Aorta (tissue), 5 donors: Measurements from ENCODE around the gene TADA2B. TPM values are rescaled to one million over a fixed set of nuclear protein-coding genes. Genes with fewer than 3 reads are reported as not detected.

ENCODE experiments used
- ATAC-seq: fragments of 200-7000 bp; cut with Tn5 transposase; one replicate; pipeline ENCODE4 v1.9.1; 2022; ENCODE audit warnings: moderate library complexity; ENCODE audit not compliant: low FRiP score
- DNase-seq, 2 donors: peaks; one replicate each; pipeline ENCODE4 v3.0.0-alpha.2; 2020
- H3K27ac ChIP-seq, 2 donors: one replicate each; pipeline ENCODE4 v1.5.1; 2013; ENCODE audit warnings: low read length in 2 of 2, mild to moderate bottlenecking in 2 of 2, moderate library complexity in 2 of 2, control low read depth in 1 of 2, inconsistent platforms in 1 of 2, low read depth in 1 of 2
- H3K27me3 ChIP-seq, 2 donors: one replicate each; pipeline ENCODE4 v1.6.1; 2013; ENCODE audit warnings: control low read depth in 1 of 2, low read length in 1 of 2, mild to moderate bottlenecking in 1 of 2, moderate library complexity in 1 of 2; ENCODE audit not compliant: insufficient read depth in 2 of 2, control insufficient read depth in 1 of 2
- H3K36me3 ChIP-seq, 2 donors: one replicate each; pipeline ENCODE4 v1.6.1; 2013; ENCODE audit warnings: control low read depth in 1 of 2, low read length in 1 of 2, mild to moderate bottlenecking in 1 of 2; ENCODE audit not compliant: insufficient read depth in 2 of 2, control insufficient read depth in 1 of 2
- H3K4me1 ChIP-seq, 2 donors: one replicate each; pipeline ENCODE4 v1.6.1; 2013; ENCODE audit warnings: low read length in 2 of 2, control low read depth in 1 of 2, mild to moderate bottlenecking in 1 of 2, moderate library complexity in 1 of 2; ENCODE audit not compliant: insufficient read depth in 2 of 2, control insufficient read depth in 1 of 2
- H3K4me3 ChIP-seq, 2 donors: one replicate each; pipeline ENCODE4 v1.5.1; 2013; ENCODE audit warnings: low read length in 2 of 2, control low read depth in 1 of 2, mild to moderate bottlenecking in 1 of 2
- H3K9me3 ChIP-seq: one replicate; pipeline ENCODE4 v1.6.1; 2013; ENCODE audit warnings: mild to moderate bottlenecking, low read length; ENCODE audit not compliant: control insufficient read depth
- WGBS, 2 donors: extraction: QIAGEN DNeasy Blood & Tissue Kit; methylation state at CpG; one replicate each; pipeline ENCODE4 v1.1.7; 2013; 5-methylcytosine and 5-hydroxymethylcytosine counted together
- intact Hi-C, 2 donors: fragments of 100-400 bp; cut with DNase I; formaldehyde crosslinking; loops; one replicate each; pipeline versions ENCODE4 v1.14.2 to v1.15.0; 2022
- polyA plus RNA-seq, 2 donors: library from polyadenylated mRNA; stranded (reverse); fragments of 200-250 nt; gene quantifications; one replicate each; pipeline ENCODE4 v1.2.3, GENCODE V29; 2013
- total RNA-seq, 2 donors: library from RNA; stranded (reverse); fragmentation: NEBNext Ultra II Directional; extraction: Animal tissue kit (Norgen Biotek cat#: 25700); gene quantifications; one replicate each; pipeline ENCODE4 v1.2.1, GENCODE V29; 2021
- donor health status: healthy with polysubstance abuse.
- donor health status: Bipolar disorder and iron deficiency.
- donor health status: DM: no; HTN: no; CAD: no.
- donor health status: DM: no; HTN: no; CAD: no.
- donor health status: DM: yes; HTN: yes; CAD: no.

TADA2B gene
- total and polyA plus RNA-seq, 4 donors: 6.5 to 19.2 (median 13.3) TPM

DNA sequence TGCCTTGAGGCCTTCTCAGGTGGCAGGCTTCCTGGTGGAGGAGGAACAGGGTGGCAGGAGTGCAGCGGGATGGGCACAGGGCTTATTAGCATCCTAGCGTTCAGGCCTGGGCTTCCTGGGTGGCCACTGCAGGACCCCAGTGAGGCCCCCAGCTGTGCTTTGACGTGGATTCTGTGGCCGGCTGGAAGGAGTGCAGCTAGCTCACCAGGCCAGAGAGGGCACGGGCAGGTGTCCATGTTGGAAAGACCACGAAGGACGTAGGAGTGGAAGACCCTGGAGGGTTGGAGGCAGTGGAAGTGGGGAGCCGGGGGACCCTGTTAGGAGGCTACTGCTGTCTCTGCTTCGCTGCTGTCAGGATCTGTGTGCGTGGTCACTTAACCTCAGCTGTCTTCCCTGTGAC is 13.3 kb upstream of the TADA2B start:
- ATAC-seq: no peak
- H3K4me1 ChIP-seq: no peaks in the 10 kb centered on the region
- intact Hi-C loops: no loop called here

DNA sequence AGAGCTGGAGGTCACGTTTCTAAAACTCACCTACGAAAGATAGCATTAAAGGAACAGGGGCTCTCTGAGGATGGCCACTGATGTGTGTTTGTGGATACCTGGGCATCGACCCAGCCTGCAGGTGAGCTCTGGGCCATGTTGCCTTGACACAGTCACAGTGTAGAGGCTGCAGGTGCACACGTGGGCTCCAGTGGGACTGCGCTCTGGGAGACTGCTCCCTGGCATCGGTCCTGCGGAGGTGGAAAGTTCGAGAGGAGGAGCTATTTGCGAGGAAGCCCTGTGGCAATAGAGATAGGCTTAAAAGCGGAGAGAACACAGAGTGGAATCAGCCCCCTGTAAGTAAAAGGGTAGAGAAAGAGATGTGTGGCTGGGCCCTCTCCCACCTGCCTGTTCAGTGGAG is 12.3 kb upstream of the TADA2B start:
- Histone ChIP-seq H3K27ac (no peak overlapping the region), H3K36me3 (no peaks in the 10 kb centered on the region), H3K9me3 (no peaks in the 10 kb centered on the region), H3K4me1 (no peaks in the 10 kb centered on the region), H3K4me3 (no peak overlapping the region), H3K27me3 (no peaks in the 10 kb centered on the region)
- WGBS, 2 donors: 92 to 93% methylated on average over 10 of the region's 10 CpGs
- peak; percentile 17 to 32 for DNase-seq
- intact Hi-C loops: no loop called here
- no peak for ATAC-seq

More for the DNA sequence above, 13.3 kb upstream of the TADA2B start:
- DNase-seq: peak; percentile 26 to 70
- Histone ChIP-seq H3K27me3 (no peaks in the 10 kb centered on the region), H3K9me3 (no peaks in the 10 kb centered on the region), H3K4me3 (no peak overlapping the region), H3K36me3 (no peaks in the 10 kb centered on the region), H3K27ac (no peak overlapping the region)
- WGBS, 2 donors: 94% methylated on average over 10 of the region's 10 CpGs

DNA sequence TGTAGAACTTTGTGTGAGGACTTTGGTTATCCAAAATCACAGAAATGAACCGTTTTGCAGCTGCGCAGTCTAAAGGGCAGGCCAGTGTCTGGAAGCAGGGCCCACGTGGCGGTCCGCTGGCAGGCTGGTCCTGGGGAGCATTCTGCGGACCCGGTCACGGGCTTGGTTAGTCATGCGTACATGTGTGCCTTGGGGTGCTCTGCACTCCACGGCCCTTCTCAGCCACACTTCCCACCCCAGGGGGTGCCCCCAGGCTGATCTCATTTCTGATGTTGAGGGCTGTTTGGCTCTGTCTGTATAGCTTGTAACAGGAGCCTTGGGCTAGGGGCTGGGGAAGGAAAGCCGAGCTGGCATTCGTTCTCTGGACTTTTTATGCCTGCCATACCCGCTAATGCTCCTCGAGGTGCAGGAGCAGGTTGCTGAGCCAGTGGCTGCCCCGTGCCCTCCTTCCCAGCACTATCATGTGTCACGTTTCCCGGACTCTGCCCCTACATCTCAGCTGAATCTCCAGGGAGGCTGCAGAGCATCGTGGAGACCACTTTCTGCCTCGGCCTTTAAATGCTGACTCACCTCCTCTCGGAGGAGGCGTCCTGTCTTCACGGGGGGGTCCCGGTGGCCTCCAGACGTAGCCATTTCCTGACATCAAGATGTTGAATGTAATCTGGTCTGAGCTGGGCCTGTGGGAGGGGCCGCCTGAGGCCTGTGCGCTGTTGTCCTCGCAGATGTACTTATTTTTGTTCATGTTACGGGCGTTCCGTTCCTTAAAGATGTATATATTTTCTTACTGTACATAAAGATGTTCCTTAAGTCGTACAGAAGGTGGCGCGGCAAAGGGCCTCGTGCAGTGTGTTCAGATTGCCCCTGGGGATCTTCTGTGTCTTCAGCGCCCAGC is 11.4 kb upstream of the TADA2B start:
- H3K27ac ChIP-seq: no peak overlapping the region
- no peaks in the 10 kb centered on the region for H3K36me3 ChIP-seq
- H3K4me3 ChIP-seq: no peak overlapping the region
- intact Hi-C loops: no loop called here
- H3K9me3 ChIP-seq: no peaks in the 10 kb centered on the region
- H3K4me1 ChIP-seq: no peaks in the 10 kb centered on the region
- DNase-seq (no peak), ATAC-seq (no peak)
- 86 to 88% methylated on average over 35 of the region's 35 CpGs for WGBS, 2 donors
- no peaks in the 10 kb centered on the region for H3K27me3 ChIP-seq

DNA sequence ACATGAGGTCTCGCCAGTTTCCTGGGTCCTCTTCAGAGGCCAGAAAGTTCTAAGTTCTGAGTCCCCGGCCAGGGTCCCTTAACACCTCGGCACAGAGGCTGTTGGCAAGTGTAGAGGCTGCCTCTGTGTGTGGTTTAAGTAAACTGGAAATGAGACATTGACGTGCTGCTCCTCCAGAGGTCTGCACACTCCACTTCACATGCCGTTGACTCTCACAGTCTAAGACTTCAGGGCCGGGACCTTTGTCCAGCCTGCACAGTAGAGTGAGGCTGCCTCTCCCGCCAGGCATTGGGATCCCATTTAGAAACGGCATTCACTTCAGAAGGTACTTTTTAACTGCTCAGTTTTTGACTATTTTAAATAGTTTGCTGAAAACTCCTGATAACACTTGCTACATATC is 10.6 kb upstream of the TADA2B start:
- no peaks in the 10 kb centered on the region for H3K27me3 ChIP-seq
- ATAC-seq: no peak
- 82 to 87% methylated on average over 8 of the region's 8 CpGs for WGBS, 2 donors
- no peak for DNase-seq
- H3K9me3 ChIP-seq: no peaks in the 10 kb centered on the region
- no peaks in the 10 kb centered on the region for H3K36me3 ChIP-seq
- no peaks in the 10 kb centered on the region for H3K4me1 ChIP-seq
- no peak overlapping the region for H3K27ac ChIP-seq
- no peak overlapping the region for H3K4me3 ChIP-seq
- intact Hi-C loops: no loop called here

DNA sequence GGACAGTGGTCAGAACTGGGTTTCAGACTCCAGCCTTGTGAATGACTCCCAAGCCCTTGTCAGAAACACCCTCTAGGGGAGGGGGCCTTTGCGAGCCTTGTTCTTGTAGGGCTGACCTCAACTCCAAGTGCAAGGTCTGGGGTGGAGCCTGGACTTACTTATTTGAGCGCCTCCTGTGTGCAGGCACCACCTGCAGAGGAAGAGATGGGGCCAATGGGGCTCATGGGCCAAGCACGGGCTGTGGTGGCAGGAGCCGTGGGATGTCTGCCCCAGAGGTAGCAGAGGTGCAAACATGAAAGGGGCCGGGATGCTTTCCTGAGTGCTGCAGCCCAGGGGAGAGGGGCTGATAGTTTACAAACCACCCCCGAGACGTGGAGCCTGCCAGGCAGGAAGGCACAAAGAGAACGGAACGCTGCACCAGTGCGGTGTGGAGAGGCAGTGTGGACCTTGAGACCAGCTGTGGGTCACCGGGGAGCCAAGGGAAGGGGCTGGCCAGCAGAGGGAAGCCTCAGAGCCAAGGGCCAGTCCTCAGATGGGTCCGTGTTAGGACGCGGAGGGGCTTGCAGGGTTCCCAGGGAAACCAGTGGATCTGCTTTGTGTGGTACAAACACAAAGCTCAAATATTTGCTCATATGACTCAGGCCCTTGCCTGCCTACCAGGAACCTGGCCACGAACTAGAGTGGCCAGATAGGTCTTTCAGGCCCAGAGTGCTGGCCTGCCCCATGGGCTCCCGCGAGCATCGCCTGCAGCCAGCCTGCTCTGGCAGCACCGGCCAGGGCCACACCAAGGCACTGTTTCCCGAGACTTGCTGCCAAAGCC is 8.7 kb upstream of the TADA2B start:
- Histone ChIP-seq H3K27me3 (no peaks in the 10 kb centered on the region), H3K4me3 (no peak overlapping the region), H3K9me3 (no peaks in the 10 kb centered on the region), H3K4me1 (no peaks in the 10 kb centered on the region), H3K36me3 (no peaks in the 10 kb centered on the region), H3K27ac (peak overlapping the region in 1 of 2 donors; percentile 28)
- ATAC-seq (peak; percentile 47), DNase-seq (peak; percentile 55 to 56)
- intact Hi-C loops: no loop called here
- 43 to 47% methylated on average over 20 of the region's 20 CpGs for WGBS, 2 donors

DNA sequence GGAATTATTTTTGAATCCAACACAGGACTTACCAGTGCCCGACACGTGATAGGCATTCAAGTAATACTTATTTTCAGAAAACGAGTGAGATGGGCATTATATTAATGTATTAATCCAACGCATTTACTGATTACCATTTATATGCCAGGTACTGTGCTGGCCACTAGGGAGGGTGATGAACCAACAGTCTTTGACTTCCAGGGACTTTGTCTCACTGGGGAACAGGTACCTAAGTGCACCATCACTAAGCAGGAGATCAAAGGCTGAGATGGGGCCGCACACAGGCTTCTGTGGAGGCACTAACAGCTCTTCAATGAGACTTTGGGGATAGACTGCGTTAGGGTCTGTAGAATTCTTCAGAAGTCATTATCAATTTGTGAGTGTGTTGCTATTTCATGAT is 5.7 kb upstream of the TADA2B start:
- 69 to 86% methylated on average over 6 of the region's 6 CpGs for WGBS, 2 donors
- no peak for DNase-seq
- no peaks in the 10 kb centered on the region for H3K9me3 ChIP-seq

DNA sequence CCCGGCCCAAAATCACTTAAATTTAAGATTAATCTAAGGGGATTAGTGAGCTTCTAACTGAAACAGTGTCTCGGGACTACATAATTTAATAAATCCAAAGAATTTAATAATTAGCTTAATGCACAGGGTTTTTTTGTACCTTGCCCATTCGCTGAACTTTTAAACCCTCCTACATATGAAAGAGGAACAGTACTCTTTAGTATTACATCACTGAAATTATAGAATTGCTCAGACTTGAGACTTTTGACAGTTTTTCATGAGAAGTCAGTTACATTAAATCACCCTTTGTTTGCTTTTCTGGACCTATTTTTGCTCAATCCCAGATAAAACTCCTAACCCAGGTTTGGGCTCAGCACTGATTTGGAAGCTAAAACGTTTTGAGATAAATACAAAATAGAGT is 2.4 kb upstream of the TADA2B start:
- Histone ChIP-seq H3K4me1 (no peaks in the 10 kb centered on the region), H3K27me3 (no peaks in the 10 kb centered on the region), H3K36me3 (no peaks in the 10 kb centered on the region), H3K9me3 (no peaks in the 10 kb centered on the region), H3K4me3 (no peak overlapping the region), H3K27ac (no peak overlapping the region)
- no peak for ATAC-seq
- WGBS, 2 donors: 81 to 86% methylated on average over 4 of the region's 4 CpGs
- DNase-seq: no peak
- intact Hi-C loops: loop anchor here (5.0 kb wide), 2 partner anchors 53 to 323 kb away; partner anchors contain the start of gene BLOC1S4 (in 1 of the 2)

More for the DNA sequence above, 5.7 kb upstream of the TADA2B start:
- Histone ChIP-seq H3K4me3 (no peak overlapping the region), H3K4me1 (no peaks in the 10 kb centered on the region), H3K36me3 (no peaks in the 10 kb centered on the region), H3K27ac (no peak overlapping the region), H3K27me3 (no peaks in the 10 kb centered on the region)
- intact Hi-C loops: no loop called here
- ATAC-seq: no peak

DNA sequence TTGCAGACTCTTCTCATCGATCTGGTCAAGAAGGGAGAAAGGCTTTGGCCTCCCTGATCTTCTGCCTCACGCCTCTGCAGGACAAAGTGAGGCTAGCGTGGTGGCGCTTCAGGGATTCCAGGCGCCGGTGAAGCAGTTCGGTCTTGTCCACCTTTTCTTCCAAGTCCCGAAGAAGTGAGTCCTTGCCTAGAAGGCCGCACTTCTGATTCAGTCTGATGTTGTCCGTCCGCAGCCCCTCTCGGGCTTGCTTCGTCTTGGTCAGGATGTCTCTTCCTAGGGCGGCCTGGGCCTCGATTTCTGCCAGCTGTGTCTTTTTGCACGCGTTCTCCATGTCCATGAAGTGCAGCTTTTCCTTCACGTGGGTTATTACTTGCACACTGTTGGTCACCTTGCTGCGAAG is 1.9 kb upstream of the TADA2B start:
- Histone ChIP-seq H3K27me3 (no peaks in the 10 kb centered on the region), H3K36me3 (no peaks in the 10 kb centered on the region), H3K4me3 (no peak overlapping the region), H3K9me3 (no peaks in the 10 kb centered on the region), H3K4me1 (no peaks in the 10 kb centered on the region), H3K27ac (no peak overlapping the region)
- ATAC-seq: no peak
- intact Hi-C loops: loop anchor here (5.0 kb wide), 2 partner anchors 54 to 324 kb away; partner anchors contain the start of gene BLOC1S4 (in 1 of the 2)
- 93 to 96% methylated on average over 19 of the region's 19 CpGs for WGBS, 2 donors
- no peak for DNase-seq
